GF-D8 (cell line): ENCODE measurements around the gene FAM98B.

Experiments
- DNase-seq: peaks from one replicate; lab custom pipeline; 2025; lab: John Stamatoyannopoulos, UW

FAM98B gene

GRCh38 chr15:38508647-38509046, 54.7 kb downstream of the FAM98B start:
- no peak for DNase-seq

GRCh38 chr15:38509152-38509551, 55.2 kb downstream of the FAM98B start:
- no peak for DNase-seq

GRCh38 chr15:38512901-38513300, 59.0 kb downstream of the FAM98B start:
- no peak for DNase-seq

GRCh38 chr15:38514601-38515000, 60.7 kb downstream of the FAM98B start:
- no peak for DNase-seq

GRCh38 chr15:38516626-38517025, 62.7 kb downstream of the FAM98B start:
- DNase-seq = no peak

- no peak for DNase-seq
These were observed 63.5 kb downstream of the FAM98B start for GRCh38 chr15:38517312-38517975.

- no peak for DNase-seq
These were observed 64.2 kb downstream of the FAM98B start for GRCh38 chr15:38518084-38518483.

GRCh38 chr15:38520035-38520434, 66.1 kb downstream of the FAM98B start:
- no peak for DNase-seq

- no peak for DNase-seq
These were observed 67.4 kb downstream of the FAM98B start for GRCh38 chr15:38521316-38521715.

- no peak for DNase-seq
These were observed 69.0 kb downstream of the FAM98B start for GRCh38 chr15:38522922-38523321.

- DNase-seq = no peak
These were observed 70.2 kb downstream of the FAM98B start for GRCh38 chr15:38524156-38524555.

- DNase-seq = no peak
These were observed 71.6 kb downstream of the FAM98B start for GRCh38 chr15:38525489-38525888.

- no peak for DNase-seq
These were observed 72.2 kb downstream of the FAM98B start for GRCh38 chr15:38526158-38526557.

- DNase-seq = no peak
These were observed 74.4 kb downstream of the FAM98B start for GRCh38 chr15:38528294-38528693.

- no peak for DNase-seq
These were observed 76.2 kb downstream of the FAM98B start for GRCh38 chr15:38530113-38530512.

- no peak for DNase-seq
These were observed 77.6 kb downstream of the FAM98B start for GRCh38 chr15:38531509-38531908.

GRCh38 chr15:38532728-38533127, 78.8 kb downstream of the FAM98B start:
- no peak for DNase-seq

- DNase-seq = no peak
These were observed 79.5 kb downstream of the FAM98B start for GRCh38 chr15:38533416-38533915.

GRCh38 chr15:38533926-38534325, 80.0 kb downstream of the FAM98B start:
- no peak for DNase-seq

- no peak for DNase-seq
These were observed 80.8 kb downstream of the FAM98B start for GRCh38 chr15:38534691-38535090.

- DNase-seq = no peak
These were observed 81.7 kb downstream of the FAM98B start for GRCh38 chr15:38535491-38536200.

- DNase-seq = no peak
These were observed 82.3 kb downstream of the FAM98B start for GRCh38 chr15:38536201-38536676.
